Measurements from ENCODE around the gene BGN.

The BGN gene

DNA sequence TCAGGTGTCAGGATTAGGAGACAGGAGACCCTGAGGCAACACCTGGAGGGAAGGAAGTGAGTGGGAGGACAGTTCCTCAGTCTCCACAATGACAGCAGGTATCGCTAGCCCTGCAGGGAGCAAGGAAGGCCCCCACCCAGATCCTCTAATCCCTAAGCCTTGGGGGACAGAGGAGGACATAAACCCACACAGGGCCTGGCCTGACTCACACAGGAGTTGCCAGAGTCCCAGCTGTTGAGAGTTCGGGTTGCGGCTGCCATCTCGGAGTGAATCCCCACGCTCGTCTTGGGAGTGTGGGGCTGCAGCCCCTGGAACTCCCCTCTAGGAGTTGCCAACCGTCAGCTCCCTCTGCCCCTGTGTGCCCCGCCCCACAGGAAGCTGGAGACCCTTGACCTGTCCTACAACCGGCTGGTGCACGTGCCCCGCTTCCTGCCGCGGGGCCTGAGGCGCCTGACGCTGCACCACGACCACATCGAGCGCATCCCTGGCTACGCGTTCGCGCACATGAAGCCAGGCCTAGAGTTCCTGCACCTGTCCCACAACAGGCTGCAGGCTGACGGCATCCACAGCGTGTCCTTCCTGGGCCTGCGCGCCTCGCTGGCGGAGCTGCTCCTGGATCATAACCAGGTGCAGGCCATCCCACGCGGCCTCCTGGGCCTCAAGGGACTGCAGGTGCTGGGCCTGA, 9.2 kb upstream of the BGN start:
- no peak for DNase-seq (ENCODE audit: low spot score)

DNA sequence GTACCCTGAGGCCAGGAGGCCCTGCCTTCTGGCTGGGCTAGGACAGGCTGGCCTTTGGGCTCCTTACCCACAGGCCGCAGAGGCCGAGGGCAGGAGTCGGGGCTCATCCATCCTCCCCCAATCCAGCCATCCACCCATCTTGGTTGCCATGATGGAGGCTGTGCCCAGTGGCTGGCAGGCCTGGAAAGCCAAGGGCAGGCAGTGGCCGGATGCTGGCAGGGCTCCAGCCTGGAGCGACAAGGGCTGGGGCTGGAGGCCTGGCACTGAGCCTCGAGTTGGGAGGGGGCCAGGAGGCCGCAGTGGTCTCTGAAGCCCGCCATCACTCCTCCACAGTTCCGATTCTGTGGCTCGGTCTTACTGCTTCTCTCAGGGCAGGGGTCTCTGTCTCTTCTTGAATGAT, 8.6 kb upstream of the BGN start:
- no peak for DNase-seq (ENCODE audit: low spot score)

DNA sequence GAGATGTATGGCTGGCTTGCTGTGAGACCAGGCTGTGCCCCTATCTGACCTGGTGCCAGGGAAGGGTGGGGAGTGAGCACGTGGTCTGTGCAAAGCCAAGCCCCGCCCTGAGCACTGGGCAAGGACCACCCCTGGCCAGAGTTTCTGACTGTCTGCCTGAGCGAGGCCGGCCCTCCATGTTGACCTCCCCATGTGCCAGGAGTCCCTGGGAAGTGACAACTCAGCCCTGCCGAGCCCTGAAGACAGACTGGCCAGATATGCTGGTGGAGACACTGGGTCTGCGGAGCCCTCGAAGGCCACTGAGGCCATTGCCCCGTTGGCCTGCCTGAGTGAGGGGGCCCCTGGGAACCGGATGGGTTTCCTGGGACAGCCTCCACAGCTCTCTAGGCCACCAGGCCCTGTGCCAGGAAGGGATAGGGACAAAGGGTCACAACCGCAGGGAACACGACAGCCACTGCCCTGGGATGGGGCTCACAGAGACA, 7.1 kb upstream of the BGN start:
- no peak for DNase-seq (ENCODE audit: low spot score)

DNA sequence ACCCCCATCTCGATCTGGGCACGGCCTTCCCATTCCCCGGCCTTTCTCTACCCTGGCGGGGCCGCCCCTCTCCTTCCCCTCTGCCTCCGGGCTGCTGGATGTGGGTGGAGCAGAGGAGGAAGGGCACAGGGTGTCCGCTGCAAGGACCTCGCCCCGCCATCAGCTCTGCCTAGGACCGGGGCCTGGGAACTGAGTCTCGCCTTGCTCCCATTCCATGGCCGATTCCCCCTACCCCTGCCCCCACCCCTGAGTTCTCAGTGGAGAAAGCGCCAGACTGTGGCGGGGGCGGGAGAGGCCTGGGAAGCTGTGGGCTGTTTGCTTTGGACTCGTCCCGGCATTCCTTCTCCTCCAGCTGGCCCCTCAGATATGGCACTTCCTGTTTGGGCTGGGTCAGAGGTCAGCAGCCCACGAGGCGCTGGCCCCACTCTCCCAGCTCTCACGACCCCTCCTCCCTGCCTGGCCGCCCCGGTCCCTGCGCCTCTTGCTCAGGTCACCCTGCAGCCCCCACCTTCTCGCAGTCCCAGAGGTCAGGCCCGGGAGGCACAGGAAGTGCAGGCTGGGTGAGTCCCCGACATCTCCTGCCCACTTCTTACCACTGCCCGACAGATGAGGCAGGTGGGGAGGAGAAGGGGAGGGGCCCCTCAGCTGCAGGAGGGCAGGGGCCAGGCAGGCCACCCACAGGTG, 6.4 kb upstream of the BGN start:
- no peak for DNase-seq (ENCODE audit: low spot score)

DNA sequence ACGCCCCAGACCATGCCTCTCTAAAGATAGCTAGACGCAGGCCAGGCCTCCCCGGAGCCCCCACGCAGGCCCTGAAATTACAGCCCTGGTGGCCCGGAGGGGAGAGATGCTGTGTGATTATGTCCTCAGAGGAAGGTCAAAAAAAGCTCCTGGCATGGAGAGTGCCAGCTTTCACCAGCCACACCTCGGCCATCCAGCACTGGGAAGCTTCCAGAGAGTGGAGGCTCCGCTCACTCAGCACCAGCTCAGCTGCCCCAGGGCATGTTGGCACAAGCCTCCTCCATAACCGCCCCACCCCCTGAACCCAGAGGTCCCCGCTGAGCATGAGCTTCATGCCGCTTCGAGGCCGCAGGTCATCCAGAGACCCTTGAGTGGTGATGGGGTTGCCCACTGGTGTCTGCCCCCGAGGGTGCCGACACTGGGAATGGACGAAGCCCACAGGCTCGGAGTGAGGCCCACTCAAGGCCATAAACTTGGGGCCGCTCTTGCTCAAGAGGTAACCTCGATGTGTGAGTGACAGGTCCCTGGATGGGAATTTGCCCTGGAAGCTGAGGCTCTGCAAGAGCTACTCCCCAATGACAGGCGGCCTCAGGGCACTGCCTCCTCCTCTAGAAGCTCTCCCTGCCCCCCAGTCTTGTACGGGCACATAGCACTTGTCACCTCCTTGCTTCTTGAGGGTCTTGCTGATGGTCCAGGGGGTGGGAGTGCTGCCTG, 4.4 kb upstream of the BGN start:
- DNase-seq (ENCODE audit: low spot score): no peak

DNA sequence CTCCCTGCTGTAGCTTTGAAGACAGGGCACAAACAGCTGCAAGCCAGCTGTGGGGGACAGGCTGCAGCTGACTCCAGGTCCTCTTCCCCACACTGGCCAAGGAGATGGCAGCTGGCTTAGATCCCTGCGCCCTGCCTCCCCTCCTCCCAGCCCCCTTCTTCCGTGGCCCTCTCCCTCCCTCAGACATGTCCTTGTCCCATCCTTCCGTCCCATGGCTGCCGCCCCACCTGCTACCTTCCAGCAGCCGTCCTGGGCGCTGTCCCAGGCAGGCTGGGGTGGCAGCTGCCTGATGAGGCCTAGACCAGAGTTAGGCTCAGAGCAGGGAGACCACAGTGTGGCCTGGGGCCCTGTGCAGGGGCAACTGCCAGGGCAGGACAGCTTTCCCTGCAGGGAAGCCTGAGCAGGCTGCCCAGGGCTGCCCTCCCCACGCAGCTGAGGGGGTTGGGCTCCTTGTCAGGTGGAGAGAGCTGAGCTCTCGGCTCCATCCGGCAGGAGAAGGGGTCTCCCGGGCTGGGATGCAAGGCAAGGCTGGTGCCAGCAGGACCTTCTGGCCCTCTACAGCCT, 3.3 kb upstream of the BGN start:
- no peak for DNase-seq (ENCODE audit: low spot score)

DNA sequence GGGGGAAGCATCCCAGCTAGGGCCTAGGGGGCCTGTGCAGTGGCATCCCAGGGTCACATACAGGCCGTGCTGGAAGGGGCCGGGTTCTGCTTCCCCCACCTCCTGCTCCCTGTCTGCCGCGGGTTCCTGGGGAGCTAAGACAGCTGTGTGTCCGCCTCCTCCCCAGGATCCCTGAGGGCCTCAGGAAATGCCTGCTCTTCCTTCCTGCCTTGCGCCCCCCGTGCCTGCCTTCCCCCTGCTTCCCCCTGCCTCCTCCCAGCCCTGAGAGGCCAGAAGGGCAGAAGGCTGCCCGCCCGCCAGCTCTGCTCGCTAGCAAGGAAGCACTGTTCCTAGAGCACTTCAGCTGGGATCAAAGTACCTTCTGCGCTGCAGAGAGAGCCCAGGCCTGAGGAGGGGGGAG, 2.9 kb upstream of the BGN start:
- no peak for DNase-seq (ENCODE audit: low spot score)

DNA sequence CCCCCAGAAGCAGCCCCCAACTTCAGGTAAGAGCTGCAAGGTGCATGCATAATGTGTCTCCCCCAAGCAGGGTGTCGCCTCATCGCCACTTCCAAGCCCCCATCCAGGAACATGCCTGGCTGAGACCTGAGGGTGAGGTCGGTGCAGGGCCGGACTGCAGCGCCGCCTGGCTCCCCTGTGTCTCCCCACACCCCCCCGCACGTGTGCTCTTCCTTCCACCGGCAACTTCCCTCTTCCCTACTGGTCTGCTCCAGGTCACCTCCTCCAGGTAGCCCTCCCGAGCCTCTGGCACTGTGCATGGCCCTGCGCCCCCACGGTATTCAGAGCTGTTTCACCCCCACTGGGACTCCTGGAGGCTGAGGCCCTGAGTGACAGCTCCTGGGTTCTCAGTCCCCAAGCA, 2.2 kb upstream of the BGN start:
- DNase-seq (ENCODE audit: low spot score): no peak

DNA sequence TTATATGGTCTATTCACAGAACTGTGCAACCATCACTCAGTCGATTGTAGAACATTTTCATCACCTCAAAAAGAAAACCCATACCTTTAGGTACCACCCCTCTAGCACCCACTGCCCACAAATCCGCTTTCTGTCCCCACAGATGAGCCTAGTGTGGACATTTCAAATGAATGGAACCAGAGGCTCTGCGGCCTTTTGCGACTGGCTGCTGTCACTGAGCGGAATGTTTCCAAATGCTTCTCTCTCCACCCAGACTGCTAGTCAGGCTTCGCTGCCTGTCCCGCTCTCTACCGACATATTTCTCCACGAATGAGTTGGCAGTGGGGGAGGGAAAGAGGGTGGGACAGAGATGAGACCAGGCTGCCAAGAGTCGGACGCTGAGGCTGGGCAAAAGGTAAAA, 1.7 kb upstream of the BGN start:
- DNase-seq (ENCODE audit: low spot score): no peak

DNA sequence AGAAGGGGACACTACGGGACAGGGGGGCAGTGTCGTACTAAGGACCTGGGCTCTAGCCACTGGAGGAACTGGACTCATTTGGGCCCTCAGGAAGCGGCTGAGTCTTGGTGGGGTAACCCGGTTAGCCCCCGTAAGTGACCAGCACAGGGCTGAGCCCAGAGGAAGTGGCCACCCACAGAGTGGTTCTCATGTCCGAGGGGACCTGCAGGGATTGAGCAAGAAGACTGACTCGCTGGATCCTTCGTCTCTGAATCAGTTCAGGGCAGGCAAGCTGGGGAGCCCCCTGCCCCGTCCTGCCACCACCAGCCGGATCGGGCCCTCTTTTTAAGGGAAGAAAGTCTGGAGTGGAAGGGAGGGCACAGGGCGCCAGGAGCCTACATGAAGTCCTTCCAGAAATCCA, 719 bp upstream of the BGN start:
- DNase-seq (ENCODE audit: low spot score): no peak

DNA sequence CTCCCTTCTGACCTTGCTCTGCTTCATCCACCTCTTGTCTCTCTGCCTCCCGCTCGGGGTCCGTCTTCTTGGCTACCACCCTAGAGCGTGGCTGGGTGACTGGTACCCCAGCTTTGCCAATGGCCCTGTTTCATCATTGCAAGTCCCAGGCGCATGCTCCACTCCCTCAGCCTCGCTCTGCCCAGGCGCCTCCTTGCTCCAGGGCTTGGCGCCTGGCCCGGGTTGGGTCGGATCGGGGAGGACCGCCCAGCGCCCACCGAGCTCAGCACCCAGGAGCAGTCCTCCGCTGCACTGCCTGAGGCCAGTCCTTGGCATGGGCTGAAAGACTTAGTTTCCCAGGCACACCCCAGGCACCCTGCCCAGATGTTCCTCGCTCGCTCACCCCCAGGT, 577 bp downstream of the BGN start:
- no peak for DNase-seq (ENCODE audit: low spot score)

DNA sequence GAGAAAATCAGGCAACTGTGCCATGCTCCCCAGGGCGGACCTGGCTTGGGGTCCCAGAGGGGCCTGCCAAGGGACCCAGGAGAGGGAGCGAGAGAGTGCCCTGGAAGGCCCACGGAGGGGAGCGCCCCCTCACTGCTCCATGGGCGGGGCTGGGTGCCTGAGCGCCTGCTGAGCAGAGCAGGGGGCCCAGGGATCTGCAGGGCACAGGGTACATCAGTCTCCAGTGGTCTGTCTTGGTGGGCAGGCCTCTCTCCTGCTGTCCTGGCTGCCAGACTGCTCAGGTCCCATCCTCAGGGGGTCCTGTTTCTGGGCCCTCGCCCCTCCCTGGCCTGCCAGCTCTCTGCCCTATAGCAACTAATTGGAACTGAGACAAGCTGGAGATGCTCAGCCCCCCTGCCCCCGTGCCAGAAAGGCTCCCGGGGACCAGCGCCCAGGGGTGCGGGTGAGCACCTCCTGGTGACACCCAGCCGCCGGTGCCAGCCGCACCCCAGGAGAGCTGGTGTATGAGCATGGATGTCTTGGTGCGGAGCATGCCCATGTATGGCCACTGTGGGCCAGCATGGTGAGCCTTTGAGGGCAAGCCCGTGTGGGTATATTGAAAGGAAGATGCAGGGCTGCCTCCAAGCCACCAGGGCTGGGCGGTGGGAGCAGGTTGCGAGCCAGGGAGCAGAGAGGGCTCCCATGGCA, 1.3 kb downstream of the BGN start:
- DNase-seq (ENCODE audit: low spot score): no peak

DNA sequence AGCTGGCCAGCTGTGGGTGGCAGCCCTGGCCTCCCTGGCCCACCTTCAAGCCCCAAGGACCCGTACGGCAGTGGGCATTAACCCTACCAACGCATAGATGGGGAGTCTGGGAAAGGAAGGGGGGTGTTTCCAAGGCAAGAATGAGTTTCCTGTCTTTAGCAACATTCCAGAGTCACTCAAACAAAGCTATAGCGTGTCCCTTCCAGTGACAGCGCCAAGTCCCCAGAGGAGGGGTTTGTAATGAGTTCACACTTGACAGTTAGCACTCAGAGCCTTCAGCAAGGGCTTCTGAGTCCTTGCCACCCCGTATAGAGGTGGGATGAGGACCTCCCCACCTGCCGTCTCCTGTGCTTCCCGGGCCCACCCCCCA, 1.8 kb downstream of the BGN start:
- DNase-seq (ENCODE audit: low spot score): no peak

DNA sequence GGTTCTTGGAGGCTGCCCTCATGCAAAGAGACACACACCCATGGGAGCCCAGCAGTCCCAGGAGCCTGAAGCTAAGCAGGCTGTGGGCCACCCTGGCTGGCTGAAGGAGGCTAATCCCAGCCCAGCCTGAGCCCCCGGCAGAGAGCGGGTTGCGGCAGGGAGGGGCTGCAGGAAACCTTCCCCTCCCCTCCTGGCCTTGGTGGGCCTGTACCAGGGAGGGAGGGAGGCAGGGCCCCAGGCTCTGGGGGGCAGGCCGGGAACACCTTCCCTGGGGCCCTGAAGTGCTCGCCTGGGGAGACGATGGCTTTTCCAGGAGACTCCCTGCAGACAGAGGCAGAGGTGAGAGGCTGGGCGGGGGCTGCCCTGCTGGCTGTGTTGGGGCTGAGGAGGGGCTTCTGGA, 3.7 kb downstream of the BGN start:
- DNase-seq (ENCODE audit: low spot score): no peak

DNA sequence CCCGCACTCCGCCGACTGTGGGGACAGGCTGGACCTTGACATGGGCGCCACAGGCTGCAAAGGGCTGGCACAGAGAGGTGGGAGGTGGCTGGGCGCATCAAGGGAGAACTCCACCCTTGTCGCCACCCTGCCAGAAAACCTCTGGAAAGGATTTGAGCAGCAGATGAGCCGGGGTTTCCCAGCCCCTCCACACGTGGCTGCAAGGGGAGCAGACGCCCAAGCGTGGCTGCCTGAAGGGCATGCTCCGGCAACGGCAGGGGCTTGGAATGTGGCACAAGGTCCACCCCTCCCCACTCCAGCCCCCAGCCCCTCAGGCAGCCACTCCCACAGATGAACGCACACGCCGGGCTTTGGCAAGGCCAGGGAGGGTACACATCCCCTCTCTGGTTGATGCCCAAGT, 4.6 kb downstream of the BGN start:
- DNase-seq (ENCODE audit: low spot score): no peak

DNA sequence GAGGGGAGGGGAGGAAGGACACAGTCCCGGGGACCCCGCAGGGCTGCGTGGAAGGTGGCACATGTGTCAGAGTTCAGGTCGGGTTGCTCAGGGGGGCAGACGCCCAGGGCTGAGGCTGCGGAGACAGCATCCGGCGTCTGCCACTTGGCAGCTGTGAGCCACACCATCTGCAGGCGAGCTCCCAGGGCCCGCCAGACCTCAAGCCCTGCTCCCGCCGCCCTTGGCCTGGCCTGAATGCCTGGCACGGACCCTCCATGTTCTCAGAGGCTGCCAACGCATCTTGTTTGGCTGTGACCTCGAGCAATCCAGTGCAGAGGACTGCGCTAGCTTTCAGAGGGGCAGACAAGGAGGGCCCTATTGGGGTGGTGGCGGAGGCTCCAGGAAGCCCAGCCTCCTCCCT, 5.1 kb downstream of the BGN start:
- DNase-seq (ENCODE audit: low spot score): no peak

DNA sequence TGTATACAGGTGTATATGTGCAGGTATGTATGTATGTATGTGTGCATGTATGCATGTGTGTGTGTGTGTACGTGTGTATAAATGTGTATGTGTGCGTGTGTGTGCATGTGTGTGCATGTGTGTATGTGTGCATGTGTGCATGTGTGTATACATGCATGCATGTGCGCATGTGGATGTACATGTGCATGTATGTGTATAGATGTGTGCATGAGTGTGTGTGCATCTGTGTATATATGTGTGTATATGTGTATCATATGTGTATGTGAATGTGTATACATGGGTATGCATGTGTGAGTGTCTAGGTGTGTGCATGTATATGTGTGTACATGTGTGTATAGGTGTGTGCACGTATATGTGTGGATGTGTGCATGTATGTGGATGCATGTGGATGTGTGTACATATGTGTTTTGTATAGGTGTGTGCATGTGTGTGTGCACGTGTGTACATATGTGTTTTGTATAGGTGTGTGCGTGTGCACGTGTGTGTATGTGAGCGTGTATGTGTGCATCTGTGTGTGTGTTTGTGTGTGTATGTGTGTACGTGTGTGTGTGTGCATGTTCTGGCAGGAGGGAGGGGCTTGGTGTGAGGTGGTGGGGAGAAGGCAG, 6.0 kb downstream of the BGN start:
- DNase-seq (ENCODE audit: low spot score): no peak

DNA sequence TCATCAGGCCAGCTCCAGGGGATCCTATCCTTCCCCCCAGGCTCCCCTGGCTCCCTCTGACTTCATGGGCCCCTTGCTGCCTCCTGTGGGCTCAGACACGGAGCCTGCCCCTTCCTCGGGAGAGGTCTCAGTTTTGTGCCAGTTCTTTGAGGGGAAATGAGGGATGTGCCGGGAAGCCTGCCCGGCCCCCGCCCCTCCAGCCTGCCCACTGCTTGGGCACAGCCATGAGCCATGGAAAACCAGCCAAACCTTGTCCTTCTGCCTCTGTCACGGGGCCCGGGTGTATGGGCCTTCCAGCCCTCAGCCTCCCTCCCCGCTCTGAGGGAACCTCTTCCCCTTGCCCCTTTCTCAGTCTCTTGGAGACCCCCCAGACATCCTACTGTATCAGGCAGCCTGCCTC, 6.8 kb downstream of the BGN start:
- no peak for DNase-seq (ENCODE audit: low spot score)

DNA sequence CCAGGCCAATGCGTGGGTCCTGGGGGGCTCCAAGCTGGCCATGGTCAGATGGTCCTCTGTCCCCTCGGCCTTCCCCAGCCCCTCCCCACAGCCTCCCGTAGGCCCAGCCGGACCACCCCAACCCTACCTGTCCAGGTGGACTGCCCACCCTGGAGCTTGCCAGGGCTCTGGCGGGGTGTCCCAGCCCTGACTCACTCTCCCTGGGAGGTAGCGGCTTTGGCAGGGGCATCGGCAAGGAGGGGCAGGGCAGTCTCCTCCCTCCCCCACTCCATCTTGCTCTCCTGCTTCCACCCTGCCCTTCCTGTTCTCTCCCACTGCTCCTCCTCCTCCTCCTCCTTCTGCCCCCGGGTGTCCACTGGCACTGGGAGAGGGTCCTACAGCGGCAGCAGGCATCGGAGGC, 7.4 kb downstream of the BGN start:
- DNase-seq (ENCODE audit: low spot score): no peak

DNA sequence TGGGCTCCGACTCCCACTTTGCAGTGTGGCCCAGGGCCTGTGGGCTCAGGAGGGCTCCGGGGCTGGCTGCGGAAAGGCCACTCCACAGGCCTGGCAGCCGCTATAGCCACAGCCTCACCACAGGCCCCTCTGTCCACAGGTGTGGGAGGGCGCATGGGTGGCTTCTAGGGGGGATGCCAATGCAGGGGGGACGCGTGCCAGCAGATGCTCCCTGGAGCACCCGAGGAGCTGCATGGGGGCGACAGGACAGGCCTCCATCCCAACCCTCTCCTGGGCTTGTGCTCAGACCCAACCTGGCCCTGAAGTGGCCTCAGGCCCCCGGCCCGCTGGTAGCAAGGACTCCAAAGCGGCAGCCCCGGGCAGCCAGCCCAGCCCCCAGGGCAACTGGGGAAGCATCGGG, 8.0 kb downstream of the BGN start:
- DNase-seq (ENCODE audit: low spot score): no peak

DNA sequence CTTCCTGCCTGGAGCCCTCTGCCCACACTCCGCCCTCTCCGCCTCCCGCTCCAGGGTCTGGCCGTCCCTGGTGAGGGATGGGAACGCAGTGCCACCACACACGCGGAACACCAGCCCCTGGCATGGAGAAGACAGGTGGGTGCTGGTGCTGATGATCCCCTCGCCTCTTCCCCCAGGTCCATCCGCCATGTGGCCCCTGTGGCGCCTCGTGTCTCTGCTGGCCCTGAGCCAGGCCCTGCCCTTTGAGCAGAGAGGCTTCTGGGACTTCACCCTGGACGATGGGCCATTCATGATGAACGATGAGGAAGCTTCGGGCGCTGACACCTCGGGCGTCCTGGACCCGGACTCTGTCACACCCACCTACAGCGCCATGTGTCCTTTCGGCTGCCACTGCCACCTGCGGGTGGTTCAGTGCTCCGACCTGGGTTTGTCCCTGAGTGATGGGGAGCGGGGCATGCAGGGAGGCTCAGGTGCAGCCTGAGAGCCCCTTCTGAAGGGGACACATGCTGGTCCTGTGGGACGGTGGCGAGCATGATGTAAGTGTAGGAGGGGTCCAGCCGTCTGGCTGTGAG, 9.8 kb downstream of the BGN start:
- no peak for DNase-seq (ENCODE audit: low spot score)

DNA sequence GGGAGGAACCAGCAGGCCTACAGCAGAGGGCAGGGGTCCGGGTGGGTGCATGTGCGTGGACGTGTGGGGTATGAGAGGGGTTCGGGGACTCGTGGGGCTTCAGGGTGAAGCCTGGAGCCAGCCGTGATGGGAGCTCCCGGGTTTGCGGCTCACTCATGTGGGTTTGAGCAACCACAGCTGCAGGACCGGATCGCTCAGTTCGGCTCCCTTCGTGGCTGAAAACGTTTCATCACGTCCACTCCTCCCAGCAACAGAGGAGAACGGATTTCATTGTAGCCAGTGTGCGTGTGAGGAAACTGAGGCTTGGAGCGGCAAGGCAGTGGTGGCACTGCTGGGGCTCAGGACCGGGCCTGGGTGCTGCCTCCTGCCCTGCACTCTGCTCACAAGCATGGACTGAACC, 10.6 kb downstream of the BGN start:
- no peak for DNase-seq (ENCODE audit: low spot score)

Measured in kidney capillary endothelial cell (primary cell).